Parathyroid adenoma (tissue), 2 donors: ENCODE data around the gene ACSL6.

ENCODE experiments used
- H2AFZ ChIP-seq: fragments of 300-600 bp; sonication (generic); one replicate; pipeline ENCODE4 v1.7.0; 2017; ENCODE audit warnings: antibody characterized with exemption, mild to moderate bottlenecking
- H3K27ac ChIP-seq: fragments of 300-600 bp; sonication (generic); one replicate; pipeline ENCODE4 v1.7.0; 2017
- H3K27me3 ChIP-seq: fragments of 300-600 bp; sonication (generic); one replicate; pipeline ENCODE4 v1.7.0; 2017; ENCODE audit warnings: low read length; ENCODE audit not compliant: control insufficient read depth, insufficient read depth
- H3K36me3 ChIP-seq: fragments of 300-600 bp; sonication (generic); one replicate; pipeline ENCODE4 v1.7.0; 2017; ENCODE audit warnings: low read length; ENCODE audit not compliant: control insufficient read depth, insufficient read depth
- H3K4me1 ChIP-seq: fragments of 300-600 bp; sonication (generic); one replicate; pipeline ENCODE4 v1.7.0; 2017; ENCODE audit warnings: control low read depth
- H3K4me2 ChIP-seq: fragments of 300-600 bp; sonication (generic); one replicate; pipeline ENCODE4 v1.7.0; 2017; ENCODE audit warnings: low read length
- H3K4me3 ChIP-seq: fragments of 300-600 bp; sonication (generic); one replicate; pipeline ENCODE4 v1.7.0; 2017; ENCODE audit warnings: low read depth, low read length
- H3K79me2 ChIP-seq: fragments of 300-600 bp; sonication (generic); one replicate; pipeline ENCODE4 v1.7.0; 2017; ENCODE audit warnings: control low read depth
- H3K9ac ChIP-seq: fragments of 300-600 bp; sonication (generic); one replicate; pipeline ENCODE4 v1.7.0; 2017; ENCODE audit warnings: mild to moderate bottlenecking
- H3K9me3 ChIP-seq: fragments of 300-600 bp; sonication (generic); one replicate; pipeline ENCODE4 v1.7.0; 2017; ENCODE audit warnings: low read length; ENCODE audit not compliant: control insufficient read depth
- CTCF ChIP-seq: fragments of 300-600 bp; sonication (generic); IDR thresholded peaks from one replicate; pipeline ENCODE4 v1.7.0; 2017; ENCODE audit warnings: antibody characterized with exemption, mild to moderate bottlenecking
- donor health status: primary hyperparathyroidism.

ACSL6 gene

GRCh38 chr5:132025403-132025971 is 14.0 kb upstream of the ACSL6 start:
- H3K36me3 ChIP-seq: no peaks in the 10 kb centered on the region
- no peaks in the 10 kb centered on the region for H3K9me3 ChIP-seq
- H3K4me2 ChIP-seq: no peak overlapping the region
- H3K9ac ChIP-seq: no peak overlapping the region
- no peaks in the 10 kb centered on the region for H3K27me3 ChIP-seq
- no peak for TF ChIP-seq CTCF
- H3K4me3 ChIP-seq: no peak overlapping the region
- no peak overlapping the region for H2AFZ ChIP-seq
- no peaks in the 10 kb centered on the region for H3K79me2 ChIP-seq
- no peaks in the 10 kb centered on the region for H3K4me1 ChIP-seq
- H3K27ac ChIP-seq: no peak overlapping the region

GRCh38 chr5:132024789-132025402 is 13.4 kb upstream of the ACSL6 start:
- no peak overlapping the region for H3K4me3 ChIP-seq
- H3K9me3 ChIP-seq: no peaks in the 10 kb centered on the region
- H3K27me3 ChIP-seq: no peaks in the 10 kb centered on the region
- no peak overlapping the region for H3K4me2 ChIP-seq
- H3K27ac ChIP-seq: no peak overlapping the region
- H3K4me1 ChIP-seq: no peaks in the 10 kb centered on the region
- H3K9ac ChIP-seq: no peak overlapping the region
- H3K79me2 ChIP-seq: no peaks in the 10 kb centered on the region
- TF ChIP-seq CTCF: no peak
- no peak overlapping the region for H2AFZ ChIP-seq
- H3K36me3 ChIP-seq: no peaks in the 10 kb centered on the region

- no peak overlapping the region for H3K27ac ChIP-seq
- no peak overlapping the region for H3K4me3 ChIP-seq
- H3K9me3 ChIP-seq: no peaks in the 10 kb centered on the region
- TF ChIP-seq CTCF: no peak
- no peaks in the 10 kb centered on the region for H3K4me1 ChIP-seq
- no peak overlapping the region for H3K4me2 ChIP-seq
- H3K27me3 ChIP-seq: no peaks in the 10 kb centered on the region
- no peak overlapping the region for H2AFZ ChIP-seq
- no peak overlapping the region for H3K9ac ChIP-seq
- H3K79me2 ChIP-seq: no peaks in the 10 kb centered on the region
- H3K36me3 ChIP-seq: no peaks in the 10 kb centered on the region
These were observed 12.6 kb upstream of the ACSL6 start for GRCh38 chr5:132024117-132024435.

- H3K27me3 ChIP-seq: no peaks in the 10 kb centered on the region
- no peak overlapping the region for H3K4me2 ChIP-seq
- H3K4me1 ChIP-seq: no peaks in the 10 kb centered on the region
- no peak overlapping the region for H3K4me3 ChIP-seq
- no peak for TF ChIP-seq CTCF
- no peak overlapping the region for H2AFZ ChIP-seq
- H3K9me3 ChIP-seq: no peaks in the 10 kb centered on the region
- no peaks in the 10 kb centered on the region for H3K36me3 ChIP-seq
- H3K27ac ChIP-seq: no peak overlapping the region
- no peak overlapping the region for H3K9ac ChIP-seq
- no peaks in the 10 kb centered on the region for H3K79me2 ChIP-seq
These were observed 12.0 kb upstream of the ACSL6 start for GRCh38 chr5:132023258-132024116.
